Testis (tissue), 3 donors: ENCODE data around the gene EDA2R. TPM values are rescaled to one million over a fixed set of nuclear protein-coding genes. Genes with fewer than 3 reads are reported as not detected.

Experiments
- DNase-seq: peaks from one replicate; pipeline ENCODE4 v3.0.0-alpha.2; 2019
- H3K27ac ChIP-seq, 2 donors: fragments of 200-600 bp; sonication (generic); one replicate each; pipeline ENCODE4 v1.5.1; 2019
- H3K27me3 ChIP-seq: fragments of 200-600 bp; sonication (generic); one replicate; pipeline ENCODE4 v1.5.1; 2019
- H3K36me3 ChIP-seq: fragments of 200-600 bp; sonication (generic); one replicate; pipeline ENCODE4 v1.5.1; 2017; ENCODE audit warnings: low read depth; ENCODE audit errors: missing control alignments
- H3K4me1 ChIP-seq: fragments of 200-600 bp; sonication (generic); one replicate; pipeline ENCODE4 v1.5.1; 2019
- H3K4me3 ChIP-seq, 2 donors: fragments of 200-600 bp; sonication (generic); one replicate each; pipeline ENCODE4 v1.5.1; 2017 to 2019
- H3K9me3 ChIP-seq: fragments of 200-600 bp; sonication (generic); one replicate; pipeline ENCODE4 v1.5.1; 2017
- CTCF ChIP-seq, 3 experiments: fragments of 450-650 bp in 2 of 3; fragments of 200-600 bp in 1 of 3; sonication (generic) in 1 of 3; IDR thresholded peaks; one replicate each; pipeline ENCODE4 v1.5.1; 2016 to 2019; ENCODE audit warnings: antibody characterized with exemption in 3 of 3, mild to moderate bottlenecking in 2 of 3, moderate library complexity in 1 of 3
- POLR2A ChIP-seq: fragments of 450-650 bp; IDR thresholded peaks from one replicate; pipeline ENCODE4 v1.6.1; 2017; ENCODE audit warnings: antibody characterized with exemption, mild to moderate bottlenecking, moderate library complexity
- WGBS, 2 donors: methylation state at CpG; one replicate each; pipeline ENCODE4 v1.1.5; 2018; 5-methylcytosine and 5-hydroxymethylcytosine counted together
- intact Hi-C: fragments of 100-400 bp; cut with DNase I; formaldehyde crosslinking; loops from one replicate; pipeline ENCODE4 v1.15.1; 2023; ENCODE audit warnings: low total_unique reads
- polyA plus RNA-seq: library from polyadenylated mRNA; stranded (reverse); fragments of 350-450 nt; fragmentation: Illumina TruSeq; extraction: RNeasy Lipid Tissue Mini Kit (QIAGEN cat#74804); gene quantifications from one replicate; pipeline ENCODE4 v1.2.3, GENCODE V29; 2014; ENCODE audit warnings: low read depth, low replicate concordance; ENCODE audit not compliant: insufficient read depth
- total RNA-seq, 2 donors: library from RNA; depleted of rRNA; stranded (reverse); fragments of >200 nt; gene quantifications; one replicate each; pipeline ENCODE4 v1.2.3, GENCODE V29; 2016

The EDA2R gene
- total and polyA plus RNA-seq, 3 donors from 2014 or later: 2.0 to 4.0 (median 3.1) TPM

- 53 to 92% methylated on average over 1 of the region's 1 CpG for WGBS, 2 donors
- Histone ChIP-seq H3K9me3 (no peaks in the 10 kb centered on the region), H3K4me1 (no peaks in the 10 kb centered on the region), H3K27me3 (no peaks in the 10 kb centered on the region), H3K27ac (no peak overlapping the region), H3K36me3 (no peaks in the 10 kb centered on the region), H3K4me3 (no peak overlapping the region)
- intact Hi-C loops: no loop called here
- DNase-seq: no peak
- TF ChIP-seq POLR2A (no peak), CTCF (IDR thresholded peaks at IDR 0.05) (no peak)
Measured at GRCh38 chrX:66676413-66676812, 37.5 kb upstream of the EDA2R start.

DNA sequence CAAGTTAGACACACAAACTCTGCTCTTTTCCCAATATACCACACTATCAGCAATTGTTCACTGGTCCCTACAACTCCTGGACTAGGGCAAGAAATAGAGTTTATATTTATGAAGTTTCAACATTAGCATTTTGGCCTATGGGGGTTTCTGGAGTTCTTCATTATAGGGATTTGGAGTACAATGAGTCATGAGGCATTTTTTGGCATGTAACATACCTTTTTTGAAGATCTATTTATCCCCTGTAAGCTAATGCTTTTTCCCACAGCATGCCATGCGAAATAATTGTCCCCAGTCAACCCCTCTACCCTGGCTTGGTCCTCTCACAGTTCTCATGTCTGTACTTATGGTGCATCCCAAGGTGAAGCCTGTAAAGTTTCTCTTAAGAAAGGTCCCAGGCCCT is 36.7 kb upstream of the EDA2R start:
- no peaks in the 10 kb centered on the region for H3K27me3 ChIP-seq
- WGBS, 2 donors: 47% methylated on average over 1 of the region's 1 CpG
- H3K27ac ChIP-seq: no peak overlapping the region
- DNase-seq: no peak
- no peak overlapping the region for H3K4me3 ChIP-seq
- no peaks in the 10 kb centered on the region for H3K4me1 ChIP-seq
- intact Hi-C loops: no loop called here
- H3K9me3 ChIP-seq: no peaks in the 10 kb centered on the region
- no peak for TF ChIP-seq CTCF (IDR thresholded peaks at IDR 0.05)
- no peak for TF ChIP-seq POLR2A
- H3K36me3 ChIP-seq: no peaks in the 10 kb centered on the region

DNA sequence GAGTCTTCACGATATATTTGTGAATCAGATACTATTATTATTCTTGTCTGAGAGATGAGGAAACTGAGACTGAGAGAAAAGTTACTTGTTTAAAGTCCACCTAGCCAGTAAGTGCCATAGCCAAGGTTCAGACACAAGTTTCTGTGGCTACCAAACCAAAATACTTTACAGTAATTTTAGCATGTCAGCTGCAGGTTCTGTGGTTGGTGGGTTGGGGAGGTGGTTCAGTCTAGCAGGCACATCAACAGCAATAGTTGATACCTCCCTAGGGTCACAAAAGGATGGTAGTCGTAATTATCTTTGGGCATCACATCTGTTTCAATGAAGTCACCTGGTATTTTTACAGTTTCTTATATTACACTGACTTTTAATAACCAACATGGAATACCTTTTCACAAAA is 35.6 kb upstream of the EDA2R start:
- Histone ChIP-seq H3K9me3 (no peaks in the 10 kb centered on the region), H3K27me3 (no peaks in the 10 kb centered on the region), H3K4me1 (no peaks in the 10 kb centered on the region), H3K27ac (no peak overlapping the region), H3K36me3 (no peaks in the 10 kb centered on the region), H3K4me3 (no peak overlapping the region)
- intact Hi-C loops: no loop called here
- DNase-seq: no peak
- no peak for TF ChIP-seq CTCF (IDR thresholded peaks at IDR 0.05)
- no peak for TF ChIP-seq POLR2A
- WGBS, 2 donors: 70 to 85% methylated on average over 2 of the region's 2 CpGs

DNA sequence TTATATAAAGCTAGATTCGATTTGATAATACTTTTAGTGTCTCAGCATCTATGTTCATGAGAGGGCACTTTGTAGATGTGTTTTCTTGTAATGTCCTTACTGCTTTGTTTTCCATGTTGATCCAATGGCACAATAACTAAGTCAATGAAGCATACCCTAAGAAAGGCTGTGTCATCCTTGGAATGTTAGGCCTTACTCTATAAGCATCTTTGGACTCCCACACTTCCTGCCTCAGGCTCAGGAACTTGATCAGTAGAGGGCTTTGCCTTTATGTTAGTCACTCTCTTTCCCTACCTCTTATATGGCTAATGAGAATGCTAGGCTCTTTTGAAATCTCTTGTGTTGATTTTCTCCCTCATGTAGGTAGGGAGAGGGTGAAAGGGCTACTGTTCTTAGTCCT is 33.2 kb upstream of the EDA2R start:
- Histone ChIP-seq H3K4me3 (no peak overlapping the region), H3K9me3 (no peaks in the 10 kb centered on the region), H3K36me3 (no peaks in the 10 kb centered on the region), H3K27ac (no peak overlapping the region), H3K4me1 (no peaks in the 10 kb centered on the region), H3K27me3 (no peaks in the 10 kb centered on the region)
- intact Hi-C loops: no loop called here
- no peak for DNase-seq
- no peak for TF ChIP-seq CTCF (IDR thresholded peaks at IDR 0.05)
- WGBS, 2 donors: 44 to 61% methylated on average over 1 of the region's 1 CpG

DNA sequence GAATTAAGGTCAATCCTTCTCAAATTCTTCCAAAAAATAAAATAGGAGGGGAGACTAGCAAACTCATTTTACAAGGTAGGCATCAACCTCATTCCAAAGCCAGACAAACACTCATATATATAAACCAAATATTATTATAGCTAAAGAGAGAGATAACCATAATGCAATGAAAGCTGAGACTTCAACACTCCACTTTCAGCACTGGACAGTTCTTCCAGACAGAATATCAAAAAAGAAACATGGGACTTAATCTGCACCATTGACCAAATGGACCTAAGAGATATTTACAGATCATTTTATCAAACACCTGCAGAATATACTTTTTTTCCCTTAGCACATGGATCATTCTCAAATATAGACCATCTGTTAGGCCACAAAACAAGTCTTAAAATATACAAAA is 15.5 kb upstream of the EDA2R start:
- no peak for DNase-seq
- Histone ChIP-seq H3K4me1 (no peaks in the 10 kb centered on the region), H3K36me3 (no peaks in the 10 kb centered on the region), H3K4me3 (no peak overlapping the region), H3K27ac (no peak overlapping the region), H3K27me3 (no peaks in the 10 kb centered on the region), H3K9me3 (no peaks in the 10 kb centered on the region)
- intact Hi-C loops: no loop called here
- TF ChIP-seq POLR2A: no peak
- no peak for TF ChIP-seq CTCF (IDR thresholded peaks at IDR 0.05)
